ENCODE results near the gene SEC14L5. TPM values are rescaled to one million over a fixed set of nuclear protein-coding genes. Genes with fewer than 3 reads are reported as not detected.

Gene SEC14L5
- total and polyA plus RNA-seq, 2 experiments from 2014 or later: 1.0 to 3.5 TPM

DNA sequence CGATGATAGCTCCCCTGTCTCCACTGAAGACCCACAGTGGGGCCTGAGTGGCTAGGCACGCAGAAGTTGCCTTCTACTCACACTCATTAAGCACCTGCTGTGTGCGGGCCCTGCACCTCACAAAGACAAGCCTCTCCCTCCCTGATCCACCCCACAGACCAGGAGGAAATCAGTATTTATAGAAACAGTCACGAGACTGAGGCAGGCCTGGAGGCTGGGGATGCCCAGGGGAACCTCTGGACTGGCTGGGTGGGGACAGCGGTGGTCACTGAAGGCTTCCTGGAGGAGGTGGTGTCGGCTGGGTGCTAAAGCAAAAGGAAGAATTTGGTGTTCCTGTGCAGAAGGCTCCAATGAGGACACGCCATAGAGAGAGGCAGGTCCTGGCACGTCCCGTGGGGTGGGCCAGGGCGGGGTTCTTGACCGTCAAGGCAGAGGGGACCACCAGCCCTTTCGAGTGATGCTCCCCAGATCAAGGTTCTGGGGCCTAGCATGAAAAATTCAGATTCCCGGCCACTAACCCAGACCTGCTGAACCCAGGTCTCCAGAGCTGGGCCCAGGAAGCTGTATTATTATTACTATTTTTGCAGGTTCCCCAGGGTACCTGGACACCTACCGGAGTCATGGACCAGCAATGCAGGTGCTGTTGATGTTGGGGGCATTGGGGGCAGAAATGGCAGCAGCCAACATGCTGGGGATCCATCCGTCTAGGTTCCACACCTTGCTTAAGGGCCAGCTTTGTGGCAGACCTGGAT, 44.2 kb upstream of the SEC14L5 start:
- H3K27me3 ChIP-seq: no peaks in the 10 kb centered on the region
- H3K27ac ChIP-seq: no peak overlapping the region
- H3K36me3 ChIP-seq (replicated peaks; ENCODE audit: insufficient read depth, low read depth): no peaks in the 10 kb centered on the region
- no peak for DNase-seq (ENCODE audit: low spot score)
- TF ChIP-seq EZH2 (IDR thresholded peaks at IDR 0.05; ENCODE audit: borderline replicate concordance): no peak
- no peak for TF ChIP-seq EZH2phosphoT487 (IDR thresholded peaks at IDR 0.05; ENCODE audit: low read depth, severe bottlenecking, unreplicated experiment)
- TF ChIP-seq CTCF (IDR thresholded peaks at IDR 0.05; ENCODE audit: poor library complexity): no peak
- no peak overlapping the region for H2AFZ ChIP-seq
- H3K9me2 ChIP-seq (replicated peaks; ENCODE audit: insufficient read depth): no peaks in the 10 kb centered on the region
- WGBS (ENCODE audit: low lambda C conversion rate, missing lambda C conversion rate): 97% methylated on average over 11 of the region's 15 CpGs
- peaks cover 27% of the 10 kb centered on the region for H3K79me2 ChIP-seq
- H3K9me3 ChIP-seq (ENCODE audit: low read depth): no peaks in the 10 kb centered on the region
- no peak overlapping the region for H3K4me2 ChIP-seq
- H4K20me1 ChIP-seq (ENCODE audit: insufficient read depth, poor library complexity, severe bottlenecking): no peaks in the 10 kb centered on the region
- peaks cover 20% of the 10 kb centered on the region for H3K4me1 ChIP-seq (ENCODE audit: insufficient read depth)
- H3K4me3 ChIP-seq: no peak overlapping the region

DNA sequence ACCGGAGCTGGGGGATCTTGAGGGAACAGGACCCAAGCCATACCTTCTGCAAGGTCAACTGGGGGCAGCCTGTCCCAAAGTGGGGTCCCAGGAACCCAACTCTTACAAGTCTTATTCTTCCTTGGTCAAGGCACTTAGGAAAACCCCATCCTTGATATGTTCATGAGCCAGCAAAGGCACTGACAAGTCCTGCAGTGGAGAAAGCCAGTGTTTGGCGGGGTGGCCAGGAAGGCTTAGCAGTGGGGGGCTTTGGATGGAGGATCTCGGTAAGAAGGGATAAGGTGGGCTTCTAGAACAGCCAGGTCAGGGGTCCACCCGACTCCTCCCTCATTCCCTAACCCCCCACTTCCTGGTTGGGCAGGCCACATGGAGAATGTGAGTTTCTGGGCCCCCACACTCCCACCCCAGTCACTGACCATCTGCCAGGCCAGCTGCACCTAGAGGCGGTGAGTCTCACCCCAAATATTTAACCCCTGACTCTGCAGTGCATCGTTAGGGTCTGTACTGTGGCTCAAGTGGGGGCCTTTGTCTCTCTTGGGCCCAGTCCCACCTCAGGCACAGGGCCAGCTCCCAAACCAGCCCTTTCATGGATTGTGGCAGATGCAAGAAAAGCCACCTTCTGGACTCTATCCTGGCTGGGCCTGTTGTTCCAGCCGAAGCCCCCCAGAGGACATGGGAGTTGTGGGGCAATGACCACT, 43.5 kb upstream of the SEC14L5 start:
- Histone ChIP-seq H3K4me3 (no peak overlapping the region), H3K9me2 (replicated peaks; ENCODE audit: insufficient read depth) (no peaks in the 10 kb centered on the region), H3K9me3 (ENCODE audit: low read depth) (no peaks in the 10 kb centered on the region), H3K4me2 (no peak overlapping the region), H3K27ac (no peak overlapping the region), H3K36me3 (replicated peaks; ENCODE audit: insufficient read depth, low read depth) (no peaks in the 10 kb centered on the region), H2AFZ (no peak overlapping the region), H3K27me3 (no peaks in the 10 kb centered on the region), H3K79me2 (peaks cover 30% of the 10 kb centered on the region), H4K20me1 (ENCODE audit: insufficient read depth, poor library complexity, severe bottlenecking) (no peaks in the 10 kb centered on the region), H3K4me1 (ENCODE audit: insufficient read depth) (peaks cover 20% of the 10 kb centered on the region)
- DNase-seq (ENCODE audit: low spot score): no peak
- TF ChIP-seq EZH2 (IDR thresholded peaks at IDR 0.05; ENCODE audit: borderline replicate concordance) (no peak), EZH2phosphoT487 (IDR thresholded peaks at IDR 0.05; ENCODE audit: low read depth, severe bottlenecking, unreplicated experiment) (no peak), CTCF (IDR thresholded peaks at IDR 0.05; ENCODE audit: poor library complexity) (no peak)
- WGBS (ENCODE audit: low lambda C conversion rate, missing lambda C conversion rate): 96% methylated on average over 7 of the region's 7 CpGs

GRCh38 chr16:4915226-4915761, 42.8 kb upstream of the SEC14L5 start:
- Histone ChIP-seq H3K4me1 (ENCODE audit: insufficient read depth) (peaks cover 20% of the 10 kb centered on the region), H2AFZ (no peak overlapping the region)
- WGBS (ENCODE audit: low lambda C conversion rate, missing lambda C conversion rate): 83% methylated on average over 11 of the region's 11 CpGs

More at GRCh38 chr16:4915226-4915761, 42.8 kb upstream of the SEC14L5 start:
- H3K27me3 ChIP-seq: no peaks in the 10 kb centered on the region
- H3K4me3 ChIP-seq: no peak overlapping the region
- no peaks in the 10 kb centered on the region for H3K36me3 ChIP-seq (replicated peaks; ENCODE audit: insufficient read depth, low read depth)
- H3K79me2 ChIP-seq: peaks cover 31% of the 10 kb centered on the region
- no peaks in the 10 kb centered on the region for H3K9me3 ChIP-seq (ENCODE audit: low read depth)
- H3K9me2 ChIP-seq (replicated peaks; ENCODE audit: insufficient read depth): no peaks in the 10 kb centered on the region
- TF ChIP-seq EZH2phosphoT487 (IDR thresholded peaks at IDR 0.05; ENCODE audit: low read depth, severe bottlenecking, unreplicated experiment) (no peak), CTCF (IDR thresholded peaks at IDR 0.05; ENCODE audit: poor library complexity) (no peak), EZH2 (IDR thresholded peaks at IDR 0.05; ENCODE audit: borderline replicate concordance) (no peak)
- no peak overlapping the region for H3K27ac ChIP-seq
- DNase-seq (ENCODE audit: low spot score): no peak
- H4K20me1 ChIP-seq (ENCODE audit: insufficient read depth, poor library complexity, severe bottlenecking): no peaks in the 10 kb centered on the region
- H3K4me2 ChIP-seq: no peak overlapping the region
